SK-N-SH treated with all-trans-retinoic acid at 6 μM for 48 hours (cell line): Measurements from ENCODE around the gene TMEM134.

Experiments
- ATAC-seq: fragments of 200-7000 bp; cut with Tn5 transposase; 3 replicates; pipeline ENCODE4 v1.9.1; 2020; ENCODE audit warnings: mild to moderate bottlenecking, moderate library complexity
- ARNTL ChIP-seq: fragments of 450-650 bp; formaldehyde crosslinking; IDR thresholded peaks from 2 replicates; pipeline ENCODE4 v1.5.0; 2020; ENCODE audit warnings: low read depth, mild to moderate bottlenecking, moderate library complexity, borderline replicate concordance
- CSDC2 ChIP-seq: fragments of 250-450 bp; sonication (Bioruptor Pico); IDR thresholded peaks from 2 replicates; pipeline ENCODE4 v1.5.0; 2020; ENCODE audit warnings: mild to moderate bottlenecking, moderate library complexity
- ESRRG ChIP-seq: fragments of 250-450 bp; sonication (Bioruptor Pico); IDR thresholded peaks from 2 replicates; pipeline ENCODE4 v1.6.1; 2021; ENCODE audit warnings: mild to moderate bottlenecking
- ISL1 ChIP-seq: fragments of 250-450 bp; sonication (Bioruptor Pico); IDR thresholded peaks from 2 replicates; pipeline ENCODE4 v2.1.2; 2022; ENCODE audit warnings: mild to moderate bottlenecking, moderate library complexity
- OSR1 ChIP-seq: fragments of 250-450 bp; sonication (Bioruptor Pico); IDR thresholded peaks from 2 replicates; pipeline ENCODE4 v1.8.0; 2022; ENCODE audit warnings: moderate library complexity, mild to moderate bottlenecking, inconsistent platforms
- PPARA ChIP-seq: fragments of 250-450 bp; sonication (Bioruptor Pico); IDR thresholded peaks from 2 replicates; pipeline ENCODE4 v1.5.0; 2020; ENCODE audit warnings: mild to moderate bottlenecking, borderline replicate concordance
- RARB ChIP-seq: fragments of 250-450 bp; sonication (Bioruptor Pico); IDR thresholded peaks from 2 replicates; pipeline ENCODE4 v1.8.0; 2021; ENCODE audit warnings: mild to moderate bottlenecking, moderate library complexity
- TCF4 ChIP-seq: fragments of 250-450 bp; sonication (Bioruptor Pico); IDR thresholded peaks from 2 replicates; pipeline ENCODE4 v1.8.0; 2021; ENCODE audit warnings: mild to moderate bottlenecking, moderate library complexity, borderline replicate concordance
- TOX ChIP-seq: fragments of 250-450 bp; sonication (Bioruptor Pico); IDR thresholded peaks from 2 replicates; pipeline ENCODE4 v1.8.0; 2021; ENCODE audit warnings: mild to moderate bottlenecking, moderate library complexity, borderline replicate concordance
- ZC3H10 ChIP-seq: fragments of 250-450 bp; sonication (Bioruptor Pico); IDR thresholded peaks from 2 replicates; pipeline ENCODE4 v1.5.1; 2021; ENCODE audit warnings: mild to moderate bottlenecking, moderate library complexity
- ZFP3 ChIP-seq: fragments of 250-450 bp; sonication (Bioruptor Pico); IDR thresholded peaks from 2 replicates; pipeline ENCODE4 v1.5.0; 2020; ENCODE audit warnings: mild to moderate bottlenecking, moderate library complexity
- ZFP30 ChIP-seq: fragments of 450-650 bp; formaldehyde crosslinking; IDR thresholded peaks from 2 replicates; pipeline ENCODE4 v1.5.0; 2022; ENCODE audit warnings: mild to moderate bottlenecking, moderate library complexity
- ZNF565 ChIP-seq: fragments of 450-650 bp; formaldehyde crosslinking; conservative IDR thresholded peaks from 2 replicates; pipeline ENCODE4 v1.5.0; 2020; ENCODE audit warnings: low read depth, mild to moderate bottlenecking, moderate library complexity
- ZNF70 ChIP-seq: fragments of 450-650 bp; formaldehyde crosslinking; IDR thresholded peaks from 2 replicates; pipeline ENCODE4 v1.5.0; 2020; ENCODE audit warnings: mild to moderate bottlenecking, moderate library complexity
- ZNF8 ChIP-seq: fragments of 450-650 bp; formaldehyde crosslinking; IDR thresholded peaks from 2 replicates; pipeline ENCODE4 v1.5.0; 2020; ENCODE audit warnings: mild to moderate bottlenecking, moderate library complexity
- TF ChIP-seq, protein P1 (sequence below): fragments of 250-450 bp; sonication (Bioruptor Pico); IDR thresholded peaks from 2 replicates; pipeline ENCODE4 v1.8.0; 2021; ENCODE audit warnings: low read depth, mild to moderate bottlenecking, moderate library complexity, borderline replicate concordance
- TF ChIP-seq, protein P2 (sequence below): fragments of 250-450 bp; sonication (Bioruptor Pico); IDR thresholded peaks from 2 replicates; pipeline ENCODE4 v1.5.1; 2021; ENCODE audit warnings: mild to moderate bottlenecking, moderate library complexity
- TF ChIP-seq, protein P3 (sequence below): fragments of 250-450 bp; sonication (Bioruptor Pico); IDR thresholded peaks from 2 replicates; pipeline ENCODE4 v1.5.1; 2020; ENCODE audit warnings: low read depth, mild to moderate bottlenecking, moderate library complexity
- TF ChIP-seq, protein P4 (sequence below): fragments of 250-450 bp; sonication (Bioruptor Pico); IDR thresholded peaks from 2 replicates; pipeline ENCODE4 v1.8.0; 2020; ENCODE audit warnings: mild to moderate bottlenecking, moderate library complexity, borderline replicate concordance
- TF ChIP-seq, protein P5 (sequence below): fragments of 250-450 bp; sonication (Bioruptor Pico); IDR thresholded peaks from 2 replicates; pipeline ENCODE4 v1.5.0; 2020; ENCODE audit warnings: mild to moderate bottlenecking, moderate library complexity

The TMEM134 gene

DNA sequence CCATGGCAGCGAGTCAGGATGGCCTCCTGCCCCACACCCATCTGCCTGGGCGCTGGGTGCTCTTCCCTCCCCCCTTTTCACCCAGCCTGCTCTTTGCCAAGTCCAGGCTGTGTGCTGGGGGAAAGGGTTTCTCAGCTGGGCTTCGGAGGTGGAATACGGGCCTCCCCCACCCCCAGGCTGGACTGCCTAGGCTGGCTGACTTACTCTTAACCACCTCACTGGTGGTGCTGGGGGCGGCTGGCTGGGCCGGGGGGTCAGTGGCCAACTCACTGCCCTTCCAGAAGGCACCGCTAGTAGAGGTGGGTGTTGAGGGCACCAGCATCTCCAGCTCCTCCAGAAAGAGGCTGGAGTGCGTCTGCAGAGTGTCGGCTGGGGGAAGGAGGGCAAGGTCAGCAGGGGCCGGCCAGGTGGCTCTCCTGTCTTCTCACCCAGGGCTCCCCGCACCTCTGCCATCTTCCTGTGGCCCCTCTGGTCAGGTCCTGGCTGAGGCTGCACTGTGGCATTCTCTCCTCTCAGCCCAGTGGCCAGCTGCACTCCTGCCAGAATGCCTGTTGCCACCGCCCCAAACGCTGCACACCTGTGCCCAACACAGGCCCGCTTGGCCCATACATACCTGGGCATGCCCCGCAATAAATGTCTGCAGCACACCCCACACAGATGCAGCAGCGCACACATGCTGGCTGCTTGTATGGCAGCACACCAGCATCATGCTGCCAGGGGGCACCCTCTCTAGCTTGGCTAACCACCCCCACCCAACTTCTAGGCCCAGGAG is 26.4 kb upstream of the TMEM134 start:
- TF ChIP-seq, protein P1, sequence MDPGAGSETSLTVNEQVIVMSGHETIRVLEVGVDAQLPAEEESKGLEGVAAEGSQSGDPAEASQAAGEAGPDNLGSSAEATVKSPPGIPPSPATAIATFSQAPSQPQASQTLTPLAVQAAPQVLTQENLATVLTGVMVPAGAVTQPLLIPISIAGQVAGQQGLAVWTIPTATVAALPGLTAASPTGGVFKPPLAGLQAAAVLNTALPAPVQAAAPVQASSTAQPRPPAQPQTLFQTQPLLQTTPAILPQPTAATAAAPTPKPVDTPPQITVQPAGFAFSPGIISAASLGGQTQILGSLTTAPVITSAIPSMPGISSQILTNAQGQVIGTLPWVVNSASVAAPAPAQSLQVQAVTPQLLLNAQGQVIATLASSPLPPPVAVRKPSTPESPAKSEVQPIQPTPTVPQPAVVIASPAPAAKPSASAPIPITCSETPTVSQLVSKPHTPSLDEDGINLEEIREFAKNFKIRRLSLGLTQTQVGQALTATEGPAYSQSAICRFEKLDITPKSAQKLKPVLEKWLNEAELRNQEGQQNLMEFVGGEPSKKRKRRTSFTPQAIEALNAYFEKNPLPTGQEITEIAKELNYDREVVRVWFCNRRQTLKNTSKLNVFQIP: no peak
- no peak for TF ChIP-seq PPARA
- TF ChIP-seq RARB (CRISPR knock-in tag): no peak
- TF ChIP-seq TOX (CRISPR knock-in tag): no peak
- no peak for ATAC-seq

DNA sequence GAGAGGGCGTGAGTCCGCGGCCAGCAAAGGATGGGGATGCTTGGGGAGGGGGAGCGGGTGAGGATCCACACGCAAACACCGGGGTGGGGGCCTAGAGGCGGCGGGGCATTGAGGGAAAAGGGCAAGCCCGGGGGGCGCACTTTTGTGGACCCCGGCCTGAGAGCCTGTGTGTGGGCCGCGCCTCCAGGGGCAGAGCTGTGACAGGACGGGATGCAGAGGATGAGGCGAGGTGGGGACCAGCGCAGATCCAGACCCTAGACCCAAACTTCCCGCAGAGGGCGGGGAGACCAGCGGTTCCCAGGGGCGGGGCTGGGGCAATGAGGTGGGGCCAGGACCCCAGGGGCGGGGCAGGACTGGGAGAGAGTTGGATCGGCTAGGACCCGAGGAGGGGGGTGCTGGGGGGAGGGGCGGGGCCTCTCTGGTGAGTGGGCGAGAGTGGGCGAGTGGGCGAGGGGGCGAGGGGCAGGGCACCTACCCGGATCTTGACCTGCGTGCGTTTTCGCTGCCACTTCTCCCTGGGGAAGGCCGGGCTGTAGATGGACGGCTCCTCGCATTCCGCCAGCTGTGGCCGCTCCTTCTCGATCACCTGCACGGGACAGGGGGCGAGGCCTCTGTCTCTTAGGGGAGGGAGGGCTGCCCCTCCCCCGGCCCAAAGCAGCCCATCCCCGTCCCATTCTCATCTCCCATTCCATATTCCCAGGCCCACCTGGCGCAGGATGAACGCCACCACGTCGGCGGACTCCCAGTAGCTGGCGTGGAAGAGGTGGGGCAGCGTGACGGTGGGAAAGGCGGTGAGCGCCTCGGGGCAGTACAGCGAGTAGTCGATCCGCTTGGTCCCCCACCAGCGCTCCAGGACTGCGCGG is 25.6 kb upstream of the TMEM134 start:
- TF ChIP-seq CSDC2 (CRISPR knock-in tag) (no peak), ZC3H10 (CRISPR knock-in tag) (no peak), ZNF70 (CRISPR knock-in tag) (no peak), ZNF565 (CRISPR knock-in tag) (no peak), ARNTL (no peak), PPARA (no peak), ZFP30 (CRISPR knock-in tag) (no peak), TOX (CRISPR knock-in tag) (no peak), ISL1 (CRISPR knock-in tag) (no peak)
- TF ChIP-seq, protein P2, sequence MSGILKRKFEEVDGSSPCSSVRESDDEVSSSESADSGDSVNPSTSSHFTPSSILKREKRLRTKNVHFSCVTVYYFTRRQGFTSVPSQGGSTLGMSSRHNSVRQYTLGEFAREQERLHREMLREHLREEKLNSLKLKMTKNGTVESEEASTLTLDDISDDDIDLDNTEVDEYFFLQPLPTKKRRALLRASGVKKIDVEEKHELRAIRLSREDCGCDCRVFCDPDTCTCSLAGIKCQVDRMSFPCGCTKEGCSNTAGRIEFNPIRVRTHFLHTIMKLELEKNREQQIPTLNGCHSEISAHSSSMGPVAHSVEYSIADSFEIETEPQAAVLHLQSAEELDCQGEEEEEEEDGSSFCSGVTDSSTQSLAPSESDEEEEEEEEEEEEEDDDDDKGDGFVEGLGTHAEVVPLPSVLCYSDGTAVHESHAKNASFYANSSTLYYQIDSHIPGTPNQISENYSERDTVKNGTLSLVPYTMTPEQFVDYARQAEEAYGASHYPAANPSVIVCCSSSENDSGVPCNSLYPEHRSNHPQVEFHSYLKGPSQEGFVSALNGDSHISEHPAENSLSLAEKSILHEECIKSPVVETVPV (CRISPR knock-in tag): no peak
- TF ChIP-seq, protein P3, sequence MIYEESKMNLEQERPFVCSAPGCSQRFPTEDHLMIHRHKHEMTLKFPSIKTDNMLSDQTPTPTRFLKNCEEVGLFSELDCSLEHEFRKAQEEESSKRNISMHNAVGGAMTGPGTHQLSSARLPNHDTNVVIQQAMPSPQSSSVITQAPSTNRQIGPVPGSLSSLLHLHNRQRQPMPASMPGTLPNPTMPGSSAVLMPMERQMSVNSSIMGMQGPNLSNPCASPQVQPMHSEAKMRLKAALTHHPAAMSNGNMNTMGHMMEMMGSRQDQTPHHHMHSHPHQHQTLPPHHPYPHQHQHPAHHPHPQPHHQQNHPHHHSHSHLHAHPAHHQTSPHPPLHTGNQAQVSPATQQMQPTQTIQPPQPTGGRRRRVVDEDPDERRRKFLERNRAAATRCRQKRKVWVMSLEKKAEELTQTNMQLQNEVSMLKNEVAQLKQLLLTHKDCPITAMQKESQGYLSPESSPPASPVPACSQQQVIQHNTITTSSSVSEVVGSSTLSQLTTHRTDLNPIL (CRISPR knock-in tag): no peak
- TF ChIP-seq, all 23 proteins: peak for 0
- ATAC-seq: no peak

DNA sequence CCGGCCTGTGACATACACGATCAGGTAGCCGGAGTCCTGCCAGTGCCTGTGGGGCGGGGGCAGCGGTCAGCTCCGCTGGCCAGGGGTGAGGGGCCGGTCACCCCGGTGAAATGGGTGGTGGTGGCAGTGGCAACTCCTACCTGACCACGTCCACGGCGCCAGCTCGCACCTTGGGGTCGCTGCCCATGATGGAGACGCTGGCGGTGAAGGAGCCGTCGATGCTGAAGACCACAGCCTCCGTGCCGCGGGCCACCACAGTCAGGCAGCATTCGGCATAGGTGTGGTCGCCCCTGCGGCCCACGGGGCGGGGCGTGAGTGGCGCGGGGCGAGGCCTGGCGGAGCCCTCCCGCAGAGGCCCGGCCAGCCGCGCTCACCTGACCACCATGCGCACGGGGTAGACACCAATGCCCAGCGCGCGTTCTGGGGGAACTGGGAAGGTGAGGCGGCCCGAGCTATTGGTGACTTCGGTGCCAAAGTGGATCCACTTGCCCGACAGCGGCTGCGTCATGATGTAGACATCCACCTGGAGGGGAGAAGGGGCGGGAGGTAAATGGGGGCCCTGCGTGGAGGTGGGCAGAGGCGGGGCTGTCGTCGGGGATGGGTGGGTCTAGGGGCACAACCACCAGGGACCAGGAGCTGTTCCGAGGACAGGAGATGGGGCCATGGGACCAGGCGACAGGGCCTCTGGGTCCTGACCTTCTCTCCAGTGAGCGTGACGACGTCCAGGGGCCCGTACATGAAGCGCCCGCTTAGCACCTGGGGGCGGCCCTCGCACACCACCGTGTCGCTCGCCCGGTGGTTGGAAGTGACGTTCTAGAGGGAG is 24.7 kb upstream of the TMEM134 start:
- ATAC-seq: no peak
- TF ChIP-seq CSDC2 (CRISPR knock-in tag) (no peak), ZFP30 (CRISPR knock-in tag) (no peak), ESRRG (CRISPR knock-in tag) (no peak), OSR1 (CRISPR knock-in tag) (no peak), ZC3H10 (CRISPR knock-in tag) (no peak), ZNF565 (CRISPR knock-in tag) (no peak), ZFP3 (CRISPR knock-in tag) (no peak), PPARA (no peak), TOX (CRISPR knock-in tag) (no peak), TCF4 (no peak), ZNF8 (CRISPR knock-in tag) (no peak), ZNF70 (CRISPR knock-in tag) (no peak), ARNTL (no peak), ISL1 (CRISPR knock-in tag) (no peak)
- TF ChIP-seq, protein P1: no peak
- TF ChIP-seq, protein P3 (CRISPR knock-in tag): no peak
- TF ChIP-seq, protein P4, sequence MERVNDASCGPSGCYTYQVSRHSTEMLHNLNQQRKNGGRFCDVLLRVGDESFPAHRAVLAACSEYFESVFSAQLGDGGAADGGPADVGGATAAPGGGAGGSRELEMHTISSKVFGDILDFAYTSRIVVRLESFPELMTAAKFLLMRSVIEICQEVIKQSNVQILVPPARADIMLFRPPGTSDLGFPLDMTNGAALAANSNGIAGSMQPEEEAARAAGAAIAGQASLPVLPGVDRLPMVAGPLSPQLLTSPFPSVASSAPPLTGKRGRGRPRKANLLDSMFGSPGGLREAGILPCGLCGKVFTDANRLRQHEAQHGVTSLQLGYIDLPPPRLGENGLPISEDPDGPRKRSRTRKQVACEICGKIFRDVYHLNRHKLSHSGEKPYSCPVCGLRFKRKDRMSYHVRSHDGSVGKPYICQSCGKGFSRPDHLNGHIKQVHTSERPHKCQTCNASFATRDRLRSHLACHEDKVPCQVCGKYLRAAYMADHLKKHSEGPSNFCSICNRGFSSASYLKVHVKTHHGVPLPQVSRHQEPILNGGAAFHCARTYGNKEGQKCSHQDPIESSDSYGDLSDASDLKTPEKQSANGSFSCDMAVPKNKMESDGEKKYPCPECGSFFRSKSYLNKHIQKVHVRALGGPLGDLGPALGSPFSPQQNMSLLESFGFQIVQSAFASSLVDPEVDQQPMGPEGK (CRISPR knock-in tag): no peak
- TF ChIP-seq, protein P5, sequence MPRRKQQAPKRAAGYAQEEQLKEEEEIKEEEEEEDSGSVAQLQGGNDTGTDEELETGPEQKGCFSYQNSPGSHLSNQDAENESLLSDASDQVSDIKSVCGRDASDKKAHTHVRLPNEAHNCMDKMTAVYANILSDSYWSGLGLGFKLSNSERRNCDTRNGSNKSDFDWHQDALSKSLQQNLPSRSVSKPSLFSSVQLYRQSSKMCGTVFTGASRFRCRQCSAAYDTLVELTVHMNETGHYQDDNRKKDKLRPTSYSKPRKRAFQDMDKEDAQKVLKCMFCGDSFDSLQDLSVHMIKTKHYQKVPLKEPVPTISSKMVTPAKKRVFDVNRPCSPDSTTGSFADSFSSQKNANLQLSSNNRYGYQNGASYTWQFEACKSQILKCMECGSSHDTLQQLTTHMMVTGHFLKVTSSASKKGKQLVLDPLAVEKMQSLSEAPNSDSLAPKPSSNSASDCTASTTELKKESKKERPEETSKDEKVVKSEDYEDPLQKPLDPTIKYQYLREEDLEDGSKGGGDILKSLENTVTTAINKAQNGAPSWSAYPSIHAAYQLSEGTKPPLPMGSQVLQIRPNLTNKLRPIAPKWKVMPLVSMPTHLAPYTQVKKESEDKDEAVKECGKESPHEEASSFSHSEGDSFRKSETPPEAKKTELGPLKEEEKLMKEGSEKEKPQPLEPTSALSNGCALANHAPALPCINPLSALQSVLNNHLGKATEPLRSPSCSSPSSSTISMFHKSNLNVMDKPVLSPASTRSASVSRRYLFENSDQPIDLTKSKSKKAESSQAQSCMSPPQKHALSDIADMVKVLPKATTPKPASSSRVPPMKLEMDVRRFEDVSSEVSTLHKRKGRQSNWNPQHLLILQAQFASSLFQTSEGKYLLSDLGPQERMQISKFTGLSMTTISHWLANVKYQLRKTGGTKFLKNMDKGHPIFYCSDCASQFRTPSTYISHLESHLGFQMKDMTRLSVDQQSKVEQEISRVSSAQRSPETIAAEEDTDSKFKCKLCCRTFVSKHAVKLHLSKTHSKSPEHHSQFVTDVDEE (CRISPR knock-in tag): no peak
